Measurements from ENCODE around the gene C19orf53. TPM values are rescaled to one million over a fixed set of nuclear protein-coding genes. Genes with fewer than 3 reads are reported as not detected.
"Not testable (repeated sequence)": the region's sequence is repeated elsewhere in the genome, so short reads cannot be mapped to it uniquely, and the experiment has no call there.

The C19orf53 gene
- 213 and 349 TPM in 2 replicates for total RNA-seq (2014; rRNA removed; shearing (Covaris generic))

DNA sequence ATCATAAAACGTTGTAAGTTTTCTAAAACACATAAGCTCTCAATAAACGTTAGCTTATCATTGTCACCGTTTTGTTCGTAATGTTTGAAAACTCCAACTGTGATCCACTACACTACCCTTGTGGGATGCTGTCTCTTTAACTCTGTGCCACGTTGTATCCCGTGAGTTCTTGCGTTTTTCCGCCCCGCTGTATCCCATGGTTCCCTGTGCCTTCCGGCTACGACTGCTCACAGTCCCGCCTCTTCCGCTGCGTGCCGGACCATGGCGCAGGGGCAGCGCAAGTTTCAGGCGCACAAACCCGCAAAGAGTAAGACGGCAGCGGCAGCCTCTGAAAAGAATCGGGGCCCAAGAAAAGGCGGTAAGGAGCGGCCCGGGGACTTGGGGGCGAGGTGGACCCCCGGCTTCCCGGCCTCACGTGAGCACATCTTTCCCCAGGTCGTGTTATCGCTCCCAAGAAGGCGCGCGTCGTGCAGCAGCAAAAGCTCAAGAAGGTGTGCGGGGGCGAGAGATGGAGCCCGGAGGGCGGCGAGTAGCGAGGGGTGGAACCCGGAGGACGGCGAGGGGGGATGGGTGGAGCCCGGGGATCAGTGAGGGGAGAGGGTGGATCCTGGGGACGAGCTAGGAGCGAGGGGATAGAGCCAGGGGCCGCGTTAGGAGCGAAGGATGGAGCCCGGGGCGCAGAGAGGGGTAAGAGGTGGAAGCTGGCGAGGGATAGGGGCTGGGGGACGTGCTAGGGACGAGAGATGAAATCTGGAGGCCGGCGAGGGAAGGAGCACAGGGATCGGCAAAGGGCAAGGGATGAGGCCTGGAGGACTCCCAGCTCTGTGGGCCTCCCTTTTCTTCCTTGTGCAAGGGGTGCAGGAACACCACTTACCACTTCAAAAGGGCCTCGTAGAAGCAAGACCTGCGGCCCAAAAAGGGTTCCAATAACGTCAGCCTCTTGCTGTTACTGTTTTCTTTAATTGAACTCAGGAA is at the start of gene C19orf53:
TSS of gene C19orf53 (plus strand) at position 240 of the 975 bp plus-strand sequence. CDS start at position 262, 22 bp downstream.
- peak; percentile 93 for DNase-seq (ENCODE audit: low read depth)

DNA sequence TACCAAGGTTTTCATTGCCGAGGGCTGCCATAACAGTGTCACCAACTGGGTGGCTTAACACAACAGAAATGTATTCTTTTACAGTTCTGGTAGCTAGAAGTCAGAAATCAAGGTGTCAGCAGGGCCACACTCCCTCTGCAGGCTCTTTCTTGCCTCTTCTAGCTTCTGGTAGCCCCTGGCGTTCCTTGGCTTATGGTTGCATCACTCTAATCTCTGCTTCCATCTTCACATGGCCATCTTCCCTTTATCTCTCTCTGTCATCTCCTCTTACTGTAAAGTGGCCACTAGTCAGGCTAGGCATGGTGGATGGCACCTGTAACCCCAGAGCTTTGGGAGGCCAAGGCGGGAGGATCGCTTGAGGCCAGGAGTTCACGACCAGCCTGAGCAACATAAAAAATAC is 47.9 kb upstream of the C19orf53 start:
- DNase-seq (ENCODE audit: low read depth) = no peak

DNA sequence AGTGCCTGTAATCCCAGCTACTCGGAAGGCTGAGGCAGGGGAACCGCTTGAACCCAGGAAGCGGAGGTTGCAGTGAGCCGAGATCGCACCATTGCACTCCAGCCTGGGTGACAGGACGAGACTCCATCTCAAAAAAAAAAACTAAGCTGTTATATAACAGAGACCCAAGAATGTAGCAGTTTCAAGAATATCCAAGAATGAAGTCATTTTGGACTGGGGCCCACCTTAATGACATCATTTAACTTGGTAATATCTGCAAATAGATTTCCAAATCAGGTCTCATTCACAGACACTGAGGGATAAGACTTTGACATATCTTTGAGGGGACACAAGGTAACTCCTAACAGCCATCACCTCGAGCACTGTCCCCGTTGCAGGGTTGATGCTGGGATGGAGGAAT is 46.5 kb upstream of the C19orf53 start:
- DNase-seq (ENCODE audit: low read depth) = peak; percentile 60

DNA sequence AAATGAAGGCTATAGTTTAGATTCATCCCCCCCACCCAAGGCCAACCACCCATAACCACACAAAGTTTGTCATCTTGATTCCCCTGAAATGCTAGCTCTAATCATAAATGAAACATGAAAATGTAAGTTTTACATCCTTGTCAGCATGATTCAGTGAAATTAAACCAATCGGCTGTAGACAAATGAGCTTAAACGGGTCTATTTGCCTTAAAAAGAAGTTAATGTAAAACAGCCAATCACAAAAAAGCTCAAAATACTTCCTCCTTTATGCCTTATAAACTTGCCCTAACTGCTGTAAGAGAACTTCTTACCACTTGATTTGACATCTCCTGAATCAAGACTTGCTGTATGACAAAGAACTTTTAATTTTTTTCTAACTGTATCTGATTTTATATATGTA is 44.4 kb upstream of the C19orf53 start:
- DNase-seq (ENCODE audit: low read depth) = peak; percentile 25

DNA sequence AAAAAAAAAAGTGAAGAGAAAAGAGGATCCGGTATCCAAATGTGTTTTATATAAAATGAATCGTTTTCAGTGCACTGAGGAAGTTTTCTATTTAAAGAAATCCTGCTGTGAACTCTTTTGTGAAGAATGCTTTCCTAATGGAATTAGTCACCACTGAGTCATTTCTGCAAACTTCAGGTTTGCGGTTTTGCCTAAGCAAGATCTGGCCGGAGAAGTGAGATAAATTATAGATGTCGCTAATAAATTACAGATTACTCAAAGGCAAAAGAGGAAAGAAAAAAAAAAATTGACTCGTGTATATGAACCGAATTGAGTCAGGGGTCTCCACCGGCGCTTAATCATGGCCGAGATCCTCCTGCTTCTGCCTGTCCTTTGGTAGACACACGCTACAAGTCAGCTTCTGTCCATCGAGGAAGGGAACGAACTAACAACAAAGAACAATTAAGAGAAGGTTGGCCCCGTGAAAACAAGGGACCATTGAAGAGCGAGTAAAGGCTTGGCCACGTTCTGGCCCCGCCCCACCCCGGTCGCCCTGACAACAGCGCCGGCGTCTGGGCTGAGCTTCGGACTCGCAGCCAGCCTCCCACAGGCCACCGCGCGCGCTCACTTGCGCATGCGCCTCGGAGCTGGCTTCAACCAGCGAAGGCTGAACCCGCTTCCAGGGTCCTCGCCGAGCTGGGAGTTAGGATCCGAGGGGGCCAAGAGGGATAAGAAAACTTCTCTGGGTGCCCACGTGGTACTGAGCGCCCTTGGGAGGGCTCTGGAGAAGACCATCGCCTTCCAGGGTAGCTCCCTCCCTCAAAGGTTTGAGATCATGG is 42.9 kb upstream of the C19orf53 start:
- DNase-seq (ENCODE audit: low read depth) = peak; percentile 98

DNA sequence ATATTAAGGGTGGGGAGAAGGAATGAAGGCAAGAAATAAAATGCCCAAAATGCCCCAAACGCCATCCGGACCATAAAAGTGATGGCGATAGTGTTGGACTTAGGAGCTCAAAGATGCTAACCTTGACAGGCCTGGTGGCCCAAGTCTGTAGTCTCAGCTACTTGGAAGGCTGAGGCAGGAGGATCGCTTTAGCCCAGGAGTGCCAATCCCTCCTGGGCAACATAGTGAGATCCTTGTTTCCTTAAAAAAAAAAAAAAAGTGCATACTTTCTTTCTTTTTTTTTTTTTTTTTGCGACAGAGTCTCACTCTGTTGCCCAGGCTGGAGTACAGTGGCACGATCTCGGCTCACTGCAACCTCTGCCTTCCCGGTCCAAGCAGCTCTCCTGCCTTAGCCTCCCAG is 41.9 kb upstream of the C19orf53 start:
- no peak for DNase-seq (ENCODE audit: low read depth)

DNA sequence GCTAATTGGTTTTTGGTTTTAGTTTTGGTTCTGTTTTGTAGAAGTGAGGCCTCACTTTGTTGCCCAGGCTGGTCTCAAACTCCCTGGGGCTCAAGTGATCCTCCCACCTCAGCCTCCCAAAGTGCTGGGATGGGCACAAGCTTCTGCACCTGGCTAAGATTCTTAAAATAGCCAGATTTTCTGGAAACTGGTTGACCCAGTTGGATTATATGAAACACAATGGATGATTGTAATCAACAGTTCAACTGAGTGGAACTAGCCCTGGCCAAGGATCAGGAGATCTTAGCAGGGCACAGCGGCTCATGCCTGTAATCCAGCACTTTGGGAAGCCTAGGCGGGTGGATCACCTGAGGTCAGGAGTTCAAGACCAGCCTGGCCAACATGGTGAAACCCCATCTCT is 39.5 kb upstream of the C19orf53 start:
- DNase-seq (ENCODE audit: low read depth) = no peak

DNA sequence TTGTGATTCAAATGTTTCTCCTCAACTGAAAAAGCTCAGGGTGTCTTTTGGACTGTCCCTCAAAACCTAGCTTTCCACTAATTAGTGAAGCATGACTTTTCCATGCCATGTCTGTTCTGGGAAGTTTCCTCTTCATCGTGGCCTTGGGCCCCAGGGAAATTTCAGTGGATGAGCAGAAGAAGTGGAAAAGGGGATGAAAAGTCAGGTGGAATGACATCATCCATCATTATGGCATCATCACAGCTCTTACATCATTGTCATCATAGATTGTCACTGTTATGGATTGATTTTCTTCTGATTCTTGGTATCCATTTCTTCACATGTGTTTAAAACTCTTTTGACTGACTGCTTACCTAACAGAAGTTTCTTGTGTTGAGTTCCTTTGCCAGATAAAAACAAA is 36.2 kb upstream of the C19orf53 start:
- DNase-seq (ENCODE audit: low read depth) = no peak

DNA sequence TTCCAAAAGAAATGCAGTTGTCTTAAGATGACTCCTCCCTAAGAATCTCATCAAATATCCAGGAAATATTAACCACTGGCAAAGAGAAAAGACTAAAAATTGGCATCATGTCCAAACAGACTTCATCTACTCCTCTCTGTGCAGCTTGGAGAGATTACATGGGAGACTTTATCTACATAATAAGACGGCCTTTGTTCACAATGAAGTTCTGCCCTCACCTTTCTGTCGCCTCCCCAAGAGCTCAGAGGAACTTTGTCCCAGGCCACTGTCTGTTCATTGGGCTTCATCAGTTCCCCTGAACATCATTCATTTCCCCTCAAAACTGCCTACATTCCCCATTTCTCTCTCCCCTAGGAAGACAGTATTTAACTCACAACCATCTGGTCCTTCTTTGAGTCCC is 32.4 kb upstream of the C19orf53 start:
- no peak for DNase-seq (ENCODE audit: low read depth)

DNA sequence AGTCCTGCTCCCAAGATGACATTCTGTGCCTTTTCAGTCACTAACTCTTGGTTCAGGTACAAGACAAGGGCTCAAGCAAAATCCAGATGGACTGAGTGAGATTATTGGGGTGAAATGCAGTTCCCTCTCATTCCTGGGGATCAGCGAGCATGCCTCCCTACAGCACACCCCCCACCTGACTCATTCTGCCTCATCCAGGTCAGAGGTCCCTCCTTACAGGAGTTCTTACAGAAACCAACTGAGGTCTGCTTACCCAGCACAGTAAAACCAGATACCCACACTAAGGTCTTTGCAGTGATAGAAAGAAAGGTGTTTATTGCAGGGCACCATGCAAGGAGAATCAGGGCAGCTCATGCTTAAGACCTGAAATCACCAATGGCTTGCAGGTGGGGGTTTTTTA is 31.5 kb upstream of the C19orf53 start:
- peak; percentile 75 for DNase-seq (ENCODE audit: low read depth)

DNA sequence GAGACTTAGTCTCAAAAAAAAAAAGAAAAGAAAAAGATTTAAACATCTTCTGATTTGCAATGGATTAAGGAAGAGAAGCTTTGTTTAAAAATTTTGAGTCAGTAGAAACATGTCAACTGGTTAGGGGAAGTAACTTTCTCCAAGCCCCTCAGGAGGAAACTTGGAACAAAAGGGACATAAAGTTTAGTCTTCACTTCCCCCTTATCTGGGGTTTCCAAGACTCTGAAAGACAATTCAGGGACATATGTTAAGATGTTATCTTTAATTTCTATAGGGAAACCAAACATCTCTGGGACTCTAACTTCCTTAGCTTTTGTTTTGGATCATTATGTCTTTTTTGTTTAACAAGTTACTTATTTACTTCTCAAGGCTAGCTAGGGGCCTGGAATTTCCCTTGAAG is 30.1 kb upstream of the C19orf53 start:
- no peak for DNase-seq (ENCODE audit: low read depth)

DNA sequence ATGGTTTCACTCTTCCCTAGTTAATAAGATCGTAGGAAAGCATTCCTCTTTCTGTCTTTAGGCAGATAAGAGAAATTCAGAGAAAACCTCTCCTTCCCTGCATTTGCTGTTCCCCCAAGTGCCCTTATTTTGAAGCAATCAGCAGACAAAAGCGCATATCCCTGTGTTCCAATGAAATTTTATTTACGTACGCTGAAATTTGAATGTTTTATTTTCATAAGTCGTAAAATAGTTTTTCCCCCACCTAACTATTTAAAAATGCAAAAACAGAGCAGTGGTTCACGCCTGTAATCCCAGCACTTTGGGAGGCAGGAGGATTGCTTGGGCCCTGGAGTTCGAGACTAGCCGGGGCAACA is 27.2 kb upstream of the C19orf53 start:
- no peak for DNase-seq (ENCODE audit: low read depth)

DNA sequence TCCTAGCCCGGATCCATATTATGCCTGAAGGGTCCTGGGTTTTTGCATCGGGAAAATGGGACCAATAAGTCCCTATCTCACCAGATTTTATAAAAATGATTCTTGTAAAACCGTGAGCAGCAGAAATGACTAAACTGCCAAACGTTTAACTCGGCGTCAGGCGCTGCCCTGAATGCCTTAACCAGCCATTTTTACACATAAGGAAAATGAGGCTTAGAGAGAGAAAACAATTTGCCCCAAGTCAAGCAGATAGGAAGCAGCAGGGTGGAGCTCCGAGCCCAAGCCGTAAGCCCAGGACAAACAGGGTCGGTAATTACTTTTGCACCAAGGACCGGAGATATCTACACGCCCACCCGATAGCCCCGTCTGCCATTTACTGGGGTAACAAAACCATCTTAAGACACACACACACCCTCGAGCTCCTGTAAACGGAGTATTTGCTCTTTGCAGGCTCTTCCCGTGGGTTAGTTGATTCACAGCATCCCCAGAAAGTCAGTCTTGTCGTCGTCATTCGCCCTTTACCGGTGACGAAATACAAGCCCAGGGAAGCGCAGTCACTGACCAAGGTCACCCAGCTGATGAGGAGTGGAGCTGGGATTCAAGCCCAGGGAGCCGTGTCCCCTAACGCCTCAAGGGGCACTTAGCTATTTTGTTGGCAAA is 26.0 kb upstream of the C19orf53 start:
- peak; percentile 43 for DNase-seq (ENCODE audit: low read depth)

DNA sequence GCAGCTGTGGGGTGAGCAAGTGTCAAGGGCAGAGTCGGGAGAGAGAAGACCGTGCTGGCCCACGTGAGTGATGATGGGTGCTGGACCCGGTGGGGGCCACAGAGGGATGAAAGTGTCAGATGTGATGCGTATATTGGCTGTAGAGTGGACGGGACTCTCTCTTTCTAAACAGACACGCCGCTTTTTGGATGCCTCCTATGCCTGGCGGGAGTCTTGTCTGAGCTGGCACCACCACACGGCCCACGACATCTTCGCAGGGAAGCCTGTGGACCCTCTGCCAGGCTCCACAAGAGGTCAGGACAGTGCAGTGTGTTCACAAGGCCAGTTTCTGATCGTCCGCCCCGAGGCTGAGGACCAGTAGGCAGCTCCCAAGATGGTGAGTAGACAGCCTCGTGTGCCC is 22.8 kb upstream of the C19orf53 start:
- DNase-seq (ENCODE audit: low read depth) = no peak

DNA sequence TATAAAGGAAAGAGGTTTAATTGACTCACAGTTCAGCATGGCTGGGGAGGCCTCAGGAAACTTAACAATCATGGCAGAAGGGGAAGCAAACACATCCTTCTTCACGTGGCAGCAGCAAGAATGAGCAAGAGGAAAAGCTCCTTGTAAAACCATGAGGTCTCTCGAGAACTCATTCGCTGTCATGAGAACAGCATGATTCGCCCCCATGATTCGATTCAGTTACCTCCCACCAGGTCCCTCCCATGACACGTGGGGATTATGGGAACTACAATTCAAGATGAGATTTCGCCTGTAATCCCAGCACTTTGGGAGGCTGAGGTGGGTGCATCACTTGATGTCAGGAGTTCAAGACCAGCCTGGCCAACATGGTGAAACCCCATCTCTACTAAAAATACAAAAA is 20.6 kb upstream of the C19orf53 start:
- DNase-seq (ENCODE audit: low read depth) = not testable (repeated sequence)

DNA sequence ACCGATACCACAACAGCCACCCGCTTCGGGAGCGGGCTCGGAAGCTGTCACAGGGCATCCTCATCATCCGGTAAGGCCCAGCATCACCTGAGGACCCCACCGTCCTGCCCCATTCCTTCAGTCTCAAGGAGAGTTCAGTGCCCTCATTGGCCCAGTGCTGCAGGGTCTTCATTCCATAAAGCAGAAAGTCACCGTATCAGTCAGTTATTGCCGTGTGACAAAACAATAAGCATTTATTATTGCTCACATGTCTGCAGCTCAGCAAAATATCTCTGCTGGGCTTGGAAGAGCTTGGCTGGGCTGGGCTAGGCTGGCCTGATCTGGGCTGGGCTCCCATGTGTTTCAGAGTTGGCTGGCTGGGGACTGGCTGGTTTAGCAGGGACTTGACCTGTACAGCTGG is 18.0 kb upstream of the C19orf53 start:
- DNase-seq (ENCODE audit: low read depth) = no peak

DNA sequence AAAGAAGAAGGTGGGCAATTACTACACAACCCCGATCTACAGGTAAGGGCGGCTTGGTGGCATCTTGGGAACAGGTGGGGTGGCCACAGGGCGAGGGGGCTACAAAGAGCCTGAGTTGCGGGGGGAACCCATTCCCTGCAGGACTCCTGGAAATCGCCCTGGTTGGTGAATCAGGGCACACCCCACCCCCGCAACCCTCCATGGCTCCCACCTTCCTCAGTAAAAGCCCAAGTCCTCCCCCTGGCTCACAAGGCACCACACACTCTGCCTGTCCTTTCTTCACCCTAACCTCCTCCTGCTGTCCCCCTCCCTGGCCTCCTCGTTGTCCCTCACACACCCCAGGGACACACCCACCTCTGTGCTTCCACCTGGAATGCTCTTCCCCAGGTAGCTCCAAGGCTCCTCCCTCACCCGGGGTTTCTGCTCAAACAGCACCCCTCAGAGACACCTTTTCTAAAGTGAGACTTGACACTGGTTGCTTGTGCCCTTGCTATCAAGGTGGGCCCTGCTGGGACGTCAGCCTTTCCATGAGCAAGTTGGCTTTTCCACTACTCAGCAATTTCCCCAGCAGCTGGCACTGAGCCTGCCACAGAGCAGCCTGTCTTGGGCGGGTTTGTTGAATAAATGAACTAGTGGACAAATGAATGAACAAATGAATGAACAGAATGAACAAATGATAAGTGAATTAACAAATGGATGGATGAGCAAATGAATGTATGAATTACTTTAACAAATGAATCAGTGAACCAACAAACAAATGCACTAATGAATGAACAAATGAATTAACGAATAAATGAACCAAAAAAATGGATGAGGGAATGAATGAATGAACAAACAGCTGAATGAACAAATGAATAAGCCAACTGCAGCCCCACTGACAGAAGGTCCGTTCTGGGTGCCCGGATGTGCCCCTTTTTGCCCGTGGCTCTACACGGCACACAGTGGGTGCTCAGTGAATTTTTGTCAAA is 16.2 kb upstream of the C19orf53 start:
- no peak for DNase-seq (ENCODE audit: low read depth)

DNA sequence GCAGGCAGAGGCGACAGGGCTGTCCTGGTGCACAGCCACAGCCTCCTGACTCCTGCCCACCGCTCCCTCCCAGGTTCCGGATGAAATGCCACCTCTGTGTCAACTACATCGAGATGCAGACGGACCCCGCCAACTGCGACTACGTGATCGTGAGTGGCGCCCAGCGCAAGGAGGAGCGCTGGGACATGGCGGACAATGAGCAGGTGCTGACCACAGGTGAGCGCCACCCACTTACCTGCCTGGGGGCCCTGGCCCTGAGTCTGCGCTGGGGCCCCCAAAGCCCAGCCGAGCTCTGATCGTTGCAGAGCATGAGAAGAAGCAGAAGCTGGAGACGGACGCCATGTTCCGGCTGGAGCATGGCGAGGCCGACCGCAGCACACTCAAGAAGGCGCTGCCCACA is 15.5 kb upstream of the C19orf53 start:
- DNase-seq (ENCODE audit: low read depth) = no peak

DNA sequence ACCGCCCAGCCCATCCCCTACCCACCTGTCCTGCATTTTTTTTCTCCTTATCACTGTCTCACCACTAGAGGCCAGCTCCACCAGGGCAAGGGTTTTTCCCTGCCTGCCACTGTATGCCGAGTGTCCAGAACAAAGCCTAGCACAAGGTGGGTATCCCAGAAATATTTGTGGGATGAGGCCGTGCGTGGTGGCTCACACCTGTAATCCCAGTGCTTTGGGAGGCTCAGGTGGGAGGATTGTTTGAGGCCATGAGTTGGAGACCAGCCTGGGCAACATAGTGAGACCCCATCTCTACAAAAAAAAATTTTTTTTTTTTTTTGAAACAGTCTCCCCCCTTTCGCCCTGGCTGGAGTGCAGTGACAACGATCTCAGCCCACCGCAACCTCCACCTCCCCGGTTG is 12.8 kb upstream of the C19orf53 start:
- no peak for DNase-seq (ENCODE audit: low read depth)

DNA sequence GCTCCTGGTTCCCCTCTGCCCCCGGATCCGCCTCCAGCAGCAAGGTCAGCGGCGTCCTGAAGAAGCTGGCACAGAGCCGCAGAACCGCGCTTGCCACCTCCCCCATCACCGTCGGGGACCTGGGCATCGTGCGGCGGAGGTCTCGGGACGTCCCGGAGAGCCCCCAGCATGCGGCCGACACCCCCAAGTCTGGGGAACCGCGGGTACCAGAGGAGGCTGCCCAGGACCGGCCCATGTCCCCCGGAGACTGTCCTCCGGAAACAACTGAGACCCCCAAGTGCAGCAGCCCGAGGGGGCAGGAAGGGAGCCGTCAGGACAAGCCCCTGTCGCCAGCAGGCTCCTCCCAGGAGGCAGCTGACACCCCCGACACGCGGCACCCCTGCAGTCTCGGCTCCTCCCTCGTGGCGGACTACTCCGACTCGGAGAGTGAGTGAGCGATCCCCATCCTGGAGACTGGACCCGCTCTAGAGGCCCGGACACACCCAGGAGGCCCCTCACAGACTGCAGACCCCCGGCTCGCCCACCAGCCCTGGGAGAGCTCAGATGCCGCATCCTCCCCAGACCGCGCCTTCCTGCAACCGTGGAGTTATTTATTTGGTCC is 11.5 kb upstream of the C19orf53 start:
- DNase-seq (ENCODE audit: low read depth) = no peak

DNA sequence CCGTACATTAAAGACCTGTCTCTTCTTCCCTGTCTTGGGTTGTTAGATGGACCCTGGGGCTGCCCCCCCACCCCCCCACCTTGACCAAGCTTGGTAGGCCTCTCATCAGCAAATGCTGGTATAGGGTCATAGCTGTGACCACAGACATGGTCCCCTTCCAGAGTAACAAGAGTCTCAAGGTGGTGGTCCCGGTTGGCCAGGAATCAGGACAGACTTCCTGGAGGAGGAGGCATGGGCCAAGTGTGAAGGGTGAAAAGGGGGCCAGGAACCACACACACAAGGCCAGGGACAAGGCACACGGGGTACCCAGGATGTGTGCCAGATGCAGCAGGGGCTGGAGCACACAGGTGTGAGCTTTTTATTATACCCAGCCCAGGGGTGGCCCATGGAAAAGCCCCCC is 11.0 kb upstream of the C19orf53 start:
- DNase-seq (ENCODE audit: low read depth) = no peak

All from M059J (cell line).